GM19397 (cell line): Measurements from ENCODE around the gene CXCR4.
A peak's percentile ranks its signal among the peaks of the same experiment; 100 is the strongest.
"Not testable (repeated sequence)": the region's sequence is repeated elsewhere in the genome, so short reads cannot be mapped to it uniquely, and the experiment has no call there.

Experiments
- ATAC-seq: cut with Tn5 transposase; IDR thresholded peaks from one replicate; pipeline ENCODE4 v1.9.1; 2021; ENCODE audit warnings: mild to moderate bottlenecking, moderate library complexity; ENCODE audit not compliant: unreplicated experiment

Gene CXCR4

DNA sequence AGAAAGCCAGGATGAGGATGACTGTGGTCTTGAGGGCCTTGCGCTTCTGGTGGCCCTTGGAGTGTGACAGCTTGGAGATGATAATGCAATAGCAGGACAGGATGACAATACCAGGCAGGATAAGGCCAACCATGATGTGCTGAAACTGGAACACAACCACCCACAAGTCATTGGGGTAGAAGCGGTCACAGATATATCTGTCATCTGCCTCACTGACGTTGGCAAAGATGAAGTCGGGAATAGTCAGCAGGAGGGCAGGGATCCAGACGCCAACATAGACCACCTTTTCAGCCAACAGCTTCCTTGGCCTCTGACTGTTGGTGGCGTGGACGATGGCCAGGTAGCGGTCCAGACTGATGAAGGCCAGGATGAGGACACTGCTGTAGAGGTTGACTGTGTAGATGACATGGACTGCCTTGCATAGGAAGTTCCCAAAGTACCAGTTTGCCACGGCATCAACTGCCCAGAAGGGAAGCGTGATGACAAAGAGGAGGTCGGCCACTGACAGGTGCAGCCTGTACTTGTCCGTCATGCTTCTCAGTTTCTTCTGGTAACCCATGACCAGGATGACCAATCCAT lies 2.7 kb downstream of the CXCR4 start:
- ATAC-seq: no peak

DNA sequence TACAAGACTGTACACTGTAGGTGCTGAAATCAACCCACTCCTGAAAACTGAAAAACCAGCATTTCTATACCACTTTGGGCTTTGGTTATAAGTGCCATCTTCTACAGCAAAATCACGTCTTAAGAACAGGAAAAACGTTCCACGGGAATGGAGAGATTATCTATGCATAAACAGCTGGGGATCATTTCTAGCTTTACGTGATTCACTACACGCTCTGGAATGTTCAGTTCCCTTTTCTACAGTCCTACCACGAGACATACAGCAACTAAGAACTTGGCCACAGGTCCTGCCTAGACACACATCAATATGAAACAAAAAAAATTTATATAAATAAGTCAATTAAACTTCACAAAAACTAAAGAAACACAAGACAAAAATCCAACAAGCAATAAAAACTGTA lies 3.6 kb downstream of the CXCR4 start:
- ATAC-seq: no peak

DNA sequence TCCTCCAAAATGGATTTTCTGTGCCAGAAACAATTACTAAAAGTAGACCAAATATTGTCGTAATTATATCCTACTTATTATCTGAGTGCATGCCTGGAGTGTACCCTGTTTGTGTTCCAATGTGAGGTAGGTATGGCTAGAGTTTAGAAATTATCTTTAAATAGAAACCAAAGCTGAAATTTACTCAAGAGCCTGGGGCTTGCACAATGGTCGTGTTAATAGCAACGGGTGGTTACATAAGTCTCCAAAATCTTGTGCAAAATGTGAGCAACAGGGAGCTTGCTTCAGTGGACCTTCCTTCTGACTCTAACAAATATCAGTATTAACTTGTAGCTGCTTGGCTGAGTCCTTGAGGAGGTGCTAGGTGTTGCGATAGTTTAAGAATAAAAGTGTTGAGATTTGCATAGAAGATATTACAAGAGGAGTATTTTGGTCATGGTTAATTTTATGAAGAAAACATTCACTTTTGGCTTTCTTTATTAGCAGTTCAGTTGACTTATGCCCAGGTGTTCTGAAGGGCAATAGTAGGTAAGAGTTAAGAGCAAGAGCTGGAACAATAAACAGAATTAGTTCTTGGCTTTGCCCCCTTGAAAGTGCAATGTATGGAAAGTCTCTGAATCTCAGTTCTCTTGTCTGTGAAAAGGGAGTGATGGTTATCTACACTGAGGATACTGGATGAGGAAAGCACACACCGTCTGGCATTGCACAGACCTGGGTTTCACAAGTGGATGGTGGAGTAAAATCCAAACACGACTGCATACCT lies 4.6 kb downstream of the CXCR4 start:
- no peak for ATAC-seq

DNA sequence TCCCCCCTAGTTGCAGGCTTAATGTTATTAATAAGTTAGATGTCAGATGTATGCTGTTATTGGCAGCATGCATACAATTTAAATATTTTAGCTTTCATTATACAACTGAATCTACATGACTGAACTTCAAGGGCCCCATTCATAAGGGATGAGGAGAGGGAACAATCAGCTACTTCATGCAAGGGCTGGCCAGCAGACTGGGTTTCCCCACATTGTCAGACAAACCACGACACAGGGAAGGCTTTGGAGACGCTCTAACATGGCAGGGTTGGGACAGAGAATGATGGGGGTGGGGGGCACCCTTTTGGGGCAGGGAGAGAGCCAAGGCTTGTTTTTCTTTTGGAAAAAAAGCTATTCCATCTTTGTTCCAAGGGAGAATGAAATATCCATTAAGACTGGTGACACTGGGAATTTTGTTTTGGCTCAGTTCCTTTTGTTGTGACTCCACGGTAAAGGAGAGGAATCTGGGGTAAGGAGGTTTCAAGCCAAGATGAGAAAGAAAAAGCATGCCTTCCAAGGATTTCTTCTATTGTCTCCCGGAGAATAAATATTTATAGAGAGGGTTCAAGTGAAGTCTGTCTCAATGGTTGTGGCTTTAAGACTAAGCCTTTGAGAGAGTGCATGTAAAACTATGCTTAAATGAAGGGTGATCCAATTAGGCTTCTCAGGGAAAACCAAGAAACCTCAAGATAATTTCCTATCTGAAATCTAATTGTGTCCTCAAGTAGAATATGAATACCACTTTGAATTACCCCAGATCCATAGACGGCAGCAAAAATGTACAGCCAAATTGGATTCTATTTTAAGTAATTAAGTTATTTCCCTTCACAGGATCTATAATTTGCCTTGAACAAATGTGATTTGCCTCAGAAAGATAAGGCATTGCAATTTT lies 5.4 kb downstream of the CXCR4 start:
- ATAC-seq: no peak

DNA sequence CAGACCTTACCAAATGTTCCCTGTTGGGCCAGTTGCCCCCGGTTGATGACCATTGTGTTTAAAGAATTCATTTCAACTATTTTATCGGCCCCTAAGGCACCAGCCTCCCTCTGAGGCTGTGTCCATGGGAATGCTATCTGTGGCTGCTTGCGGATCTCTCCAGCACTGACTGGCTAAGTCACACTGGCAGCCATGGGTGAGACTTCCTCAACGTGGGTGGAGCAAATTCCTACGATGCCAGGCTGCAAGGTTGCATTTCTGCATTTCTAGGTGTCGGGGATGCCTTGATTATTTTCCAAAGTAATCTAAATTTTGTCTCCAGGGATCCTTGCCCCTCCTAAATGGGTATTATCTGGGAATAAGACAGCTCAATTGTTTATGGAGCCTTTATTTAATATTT lies 6.2 kb downstream of the CXCR4 start:
- no peak for ATAC-seq

DNA sequence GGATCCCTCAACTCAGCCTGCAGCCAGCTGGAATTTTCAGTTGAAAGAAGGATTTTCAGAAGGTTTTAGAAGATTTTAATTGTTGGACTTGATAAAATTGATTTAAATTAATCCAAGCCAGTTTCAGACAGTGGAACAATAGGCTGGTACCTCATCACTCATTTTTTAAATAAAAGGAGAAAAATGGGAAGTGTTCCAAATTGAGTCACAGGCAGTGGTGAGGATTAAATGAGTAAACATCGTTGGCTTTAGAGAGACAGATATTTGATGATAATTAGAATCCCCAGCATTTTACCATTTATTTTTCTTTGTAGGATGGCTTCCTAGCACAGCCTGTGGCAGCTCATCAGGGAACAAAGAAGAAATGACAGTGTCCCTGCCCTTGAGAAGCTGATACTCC lies 7.4 kb downstream of the CXCR4 start:
- ATAC-seq: no peak

DNA sequence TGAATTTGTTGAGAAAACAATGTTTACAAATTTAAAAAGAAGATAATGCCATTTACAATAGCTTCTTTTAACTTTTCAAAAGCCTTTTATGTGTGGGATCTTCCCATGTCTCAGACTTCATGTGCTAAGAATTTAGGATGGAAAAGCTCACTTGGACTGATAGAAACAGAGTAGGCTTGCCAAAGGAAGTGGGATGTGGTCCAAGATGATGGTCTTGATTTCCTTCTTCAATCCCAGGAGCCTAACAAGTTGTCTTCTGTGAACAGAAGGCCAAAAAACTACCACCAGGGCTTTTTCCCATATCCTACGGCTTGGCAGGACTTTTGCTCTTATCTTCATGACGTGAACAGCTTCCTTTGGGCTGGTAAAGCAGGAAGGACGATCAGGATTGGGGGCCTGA lies 9.5 kb downstream of the CXCR4 start:
- no peak for ATAC-seq

DNA sequence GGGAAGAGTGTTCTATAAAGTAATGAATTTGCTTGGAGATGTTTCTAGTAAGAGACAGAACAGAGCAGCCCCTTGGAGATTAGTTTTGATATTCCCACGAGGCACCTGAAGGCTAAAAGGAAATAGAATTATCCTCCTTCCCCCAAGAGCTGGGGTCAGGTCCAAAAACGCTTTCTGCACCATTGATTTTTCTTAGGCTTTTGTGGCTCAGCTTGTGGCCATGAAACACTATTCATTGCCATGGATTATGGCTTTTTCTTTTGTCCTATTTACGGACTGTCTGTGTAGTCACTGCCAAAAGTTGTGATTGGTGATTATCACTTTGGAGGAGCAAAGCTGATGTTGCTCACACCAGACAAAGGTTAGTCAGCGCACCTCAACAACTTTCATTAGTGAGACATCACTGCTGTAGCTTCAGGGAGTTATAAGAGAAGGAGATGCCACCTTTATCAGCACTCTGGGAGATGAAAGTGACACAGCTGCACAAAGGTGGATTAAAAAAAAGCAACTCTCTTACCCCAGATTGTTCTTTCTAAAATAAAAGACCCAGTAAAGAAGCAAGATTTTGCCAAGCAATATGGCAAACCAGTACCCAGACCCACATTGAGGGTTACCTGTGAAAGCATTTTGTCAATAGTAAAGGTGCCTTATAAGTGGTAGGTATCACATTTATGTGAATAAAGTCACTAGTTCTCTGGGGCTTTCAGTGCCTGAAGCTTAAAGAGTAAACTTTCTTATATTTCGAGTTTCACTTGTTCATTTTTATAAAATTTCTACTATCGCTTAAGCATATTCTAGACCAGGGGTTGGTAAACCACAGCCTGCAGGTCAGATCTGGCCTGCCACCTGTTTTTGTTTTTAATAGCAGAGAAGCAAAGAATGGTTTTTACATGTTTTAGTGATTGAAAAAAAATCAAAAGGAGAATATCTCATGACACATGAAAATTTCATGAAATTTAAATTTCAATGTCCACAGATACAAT lies 10.6 kb downstream of the CXCR4 start:
- ATAC-seq: peak; percentile 54

DNA sequence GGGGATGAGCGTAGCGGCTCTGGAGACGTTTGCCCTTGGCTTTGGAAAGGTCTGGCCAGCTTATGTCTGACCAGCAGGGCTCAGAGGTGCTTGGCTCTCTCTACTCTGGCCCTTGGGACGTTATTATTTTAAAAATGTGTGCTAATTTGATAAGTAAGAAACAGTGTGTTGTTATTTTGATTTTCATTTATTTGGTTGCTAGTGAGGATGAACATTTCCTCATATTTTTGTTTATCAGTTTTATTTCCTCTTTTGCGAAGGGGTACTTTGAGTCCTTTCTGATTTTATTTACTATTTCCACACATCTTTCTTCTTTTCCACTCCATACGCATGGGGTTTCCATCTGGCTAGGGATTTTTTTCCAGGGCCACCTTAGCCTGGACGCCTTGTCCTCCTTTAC lies 11.4 kb downstream of the CXCR4 start:
- ATAC-seq: no peak

DNA sequence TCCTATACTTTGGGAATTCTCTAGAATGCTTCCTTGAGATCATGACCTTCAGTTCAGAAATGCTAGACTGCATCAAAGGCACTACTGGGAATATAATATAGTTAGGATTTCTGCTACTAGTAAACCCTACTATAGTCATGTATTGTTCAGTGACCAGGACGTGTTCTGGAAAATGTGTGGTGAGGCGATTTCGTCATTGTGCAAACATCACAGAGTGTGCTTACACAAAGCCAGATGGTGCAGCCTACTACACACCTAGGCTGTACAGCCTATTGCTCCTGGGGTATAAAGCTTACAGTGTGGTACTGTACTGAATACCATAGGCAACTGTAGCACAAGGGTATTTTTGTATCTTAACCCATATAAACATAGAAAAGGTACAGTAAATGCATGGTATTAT lies 13.0 kb downstream of the CXCR4 start:
- ATAC-seq: no peak

DNA sequence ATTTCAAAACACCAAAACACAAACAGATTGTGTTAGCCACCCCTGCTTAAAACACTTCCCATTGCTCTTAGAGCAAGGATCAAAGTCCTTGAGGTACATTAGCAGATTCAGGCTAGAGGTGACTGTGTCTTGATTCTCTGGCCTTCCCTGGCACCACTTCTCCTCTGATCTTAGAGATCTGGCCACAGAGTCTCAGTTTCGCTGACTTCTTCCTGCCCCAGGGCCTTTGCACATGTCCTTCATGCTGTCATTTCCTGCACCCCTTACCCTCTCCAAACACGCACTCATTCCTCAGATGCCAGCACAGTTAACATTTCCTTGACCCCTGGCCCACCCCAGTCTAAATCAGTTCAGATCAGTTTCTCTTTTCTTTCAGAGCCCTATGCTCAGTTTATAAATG lies 16.9 kb downstream of the CXCR4 start:
- ATAC-seq: no peak

DNA sequence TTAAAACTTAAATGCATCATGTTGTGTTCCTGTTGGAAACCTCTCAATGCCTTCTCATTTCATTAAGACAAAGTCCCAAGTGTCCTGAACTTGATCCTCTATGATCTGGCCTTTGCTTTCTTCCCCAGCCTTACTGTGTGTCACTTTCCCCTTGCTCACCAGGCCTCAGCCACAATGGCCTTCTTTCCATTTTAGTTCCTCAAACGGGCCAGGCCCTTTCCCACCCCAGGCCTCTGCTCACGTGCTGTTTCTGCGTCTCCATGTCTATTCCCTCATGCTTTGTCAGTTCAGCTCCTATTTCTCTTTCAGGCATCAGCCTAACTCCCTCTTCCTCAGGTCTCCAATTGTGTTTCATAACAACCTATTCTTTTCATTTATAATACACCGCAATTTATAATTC lies 19.5 kb downstream of the CXCR4 start:
- no peak for ATAC-seq

DNA sequence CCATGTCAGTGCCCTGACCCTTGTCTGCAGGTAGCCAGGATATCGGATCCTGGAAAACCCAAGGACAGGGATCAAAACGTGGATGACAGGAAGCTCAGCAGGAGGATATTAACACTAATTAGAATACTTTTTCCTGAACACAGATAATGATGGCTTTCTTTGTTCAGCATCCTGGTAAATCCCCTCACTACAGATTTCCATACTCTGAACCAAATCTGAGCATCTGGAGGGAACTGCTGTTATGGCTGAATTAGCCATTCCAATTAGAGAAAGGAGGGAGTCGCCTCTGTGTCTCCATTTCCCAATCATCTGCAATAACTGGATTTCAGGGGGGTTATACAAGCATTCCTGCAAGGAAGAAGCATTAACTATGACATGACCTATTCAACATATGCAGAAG lies 24.4 kb downstream of the CXCR4 start:
- ATAC-seq: no peak

DNA sequence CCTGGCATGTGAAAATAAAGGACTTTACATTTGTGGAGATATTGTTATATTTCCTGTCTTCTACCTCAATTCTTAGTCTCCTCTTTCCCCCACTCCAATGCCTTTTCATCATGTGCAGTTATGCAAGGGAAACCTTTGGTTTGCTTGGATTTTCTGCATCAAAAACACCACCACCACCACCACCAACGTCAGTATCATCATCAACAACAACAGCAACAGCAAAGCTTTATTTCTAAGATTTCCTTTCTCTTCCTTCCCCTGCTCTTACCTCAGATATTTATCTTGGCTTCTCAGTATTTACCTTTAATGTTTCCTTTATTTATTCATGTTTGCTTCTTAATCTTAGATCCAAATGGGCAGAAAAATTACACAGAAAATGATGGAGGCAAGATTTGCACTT lies 26.1 kb downstream of the CXCR4 start:
- ATAC-seq: no peak

DNA sequence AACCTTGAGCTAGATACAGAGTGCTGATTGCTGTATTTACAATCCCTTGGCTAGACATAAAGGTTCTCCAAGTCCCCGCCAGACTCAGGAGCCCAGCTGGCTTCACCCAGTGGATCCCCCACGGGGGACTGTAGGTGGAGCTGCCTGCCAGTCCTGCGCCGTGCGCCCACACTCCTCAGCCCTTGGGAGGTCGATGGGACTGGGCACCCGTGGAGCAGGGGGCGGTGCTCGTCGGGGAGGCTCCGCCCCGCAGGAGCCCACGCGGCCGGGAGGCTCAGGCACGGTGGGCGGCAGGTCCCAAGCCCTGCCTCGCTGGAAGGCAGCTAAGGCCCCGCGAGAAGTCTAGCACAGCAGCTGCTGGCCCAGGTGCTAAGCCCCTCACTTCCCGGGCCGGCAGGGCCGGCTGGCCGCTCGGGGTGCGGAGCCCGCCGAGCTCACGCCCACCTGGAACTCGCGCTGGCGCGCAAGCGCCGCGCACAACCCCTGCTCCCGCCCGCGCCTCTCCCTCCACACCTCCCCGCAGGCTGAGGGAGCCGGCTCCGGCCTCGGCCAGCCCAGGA lies 30.0 kb downstream of the CXCR4 start:
- not testable (repeated sequence) for ATAC-seq

DNA sequence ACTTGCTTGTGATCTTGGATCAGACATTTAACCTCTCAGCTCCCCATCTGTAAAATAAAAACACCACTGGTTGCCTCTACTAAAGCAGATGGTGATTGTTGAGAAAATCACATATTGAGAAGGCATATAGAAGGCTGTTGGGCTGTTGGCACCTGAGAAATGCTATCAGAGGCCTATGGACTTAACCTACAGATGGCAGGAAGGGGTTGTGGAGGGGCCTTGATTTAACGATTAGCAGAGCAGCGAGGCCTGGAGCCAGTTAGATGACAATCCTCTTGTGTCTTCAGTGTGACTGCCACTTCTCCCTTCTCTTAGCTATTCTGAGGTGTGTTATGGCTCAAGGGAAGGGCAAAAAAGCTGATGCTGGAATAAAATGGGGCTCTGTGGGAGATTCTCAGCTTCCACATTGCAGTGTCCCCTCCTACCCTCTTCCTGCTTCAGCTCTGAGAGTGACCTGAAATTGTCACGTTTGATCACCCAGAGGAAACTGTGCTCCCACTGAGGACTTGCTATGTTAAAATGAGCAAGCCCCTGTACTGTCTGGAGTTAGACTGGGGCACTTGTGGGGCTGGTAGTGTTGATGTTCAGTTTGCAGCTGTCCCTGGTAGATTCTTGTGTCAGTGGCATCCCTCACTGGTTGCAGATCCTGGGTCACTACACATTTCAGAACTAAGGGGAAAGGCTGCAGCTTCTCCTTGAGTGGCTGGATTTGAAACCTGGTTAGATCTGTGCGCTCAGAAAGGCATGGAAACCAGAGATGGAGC lies 31.5 kb downstream of the CXCR4 start:
- ATAC-seq: no peak

DNA sequence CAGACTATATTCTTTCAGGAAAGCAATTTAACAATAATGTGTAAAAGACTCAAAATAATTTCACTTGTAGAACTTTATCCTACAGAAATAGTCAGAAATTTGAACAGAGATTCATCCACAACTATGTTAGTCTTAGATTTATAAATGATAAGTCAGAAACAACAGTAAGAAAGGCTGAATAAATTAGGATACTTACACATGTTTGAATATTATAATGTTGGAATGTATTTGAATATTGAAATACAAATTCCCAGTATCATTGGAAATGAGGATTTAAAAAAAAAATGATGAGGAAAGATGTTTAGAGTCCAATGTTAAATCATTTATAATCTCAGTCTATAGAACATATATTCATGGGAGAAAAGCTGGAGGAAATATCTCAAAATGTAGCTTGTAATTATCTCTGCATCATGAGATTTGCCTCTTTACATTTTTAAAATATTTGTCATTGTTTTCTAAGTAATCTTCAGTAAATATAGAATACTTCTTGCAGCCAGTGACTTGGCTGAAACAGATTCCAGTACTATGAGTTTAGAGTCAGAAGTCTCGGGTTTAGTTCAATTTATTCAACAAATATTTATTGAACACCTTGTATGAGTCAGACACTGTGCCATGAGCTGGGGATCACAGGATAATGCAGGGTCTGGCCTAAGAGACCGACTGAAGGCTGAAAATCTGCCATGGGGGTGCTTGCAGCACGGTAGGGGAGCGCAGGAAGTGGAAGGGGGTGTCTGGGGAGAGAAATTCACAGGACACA lies 32.3 kb downstream of the CXCR4 start:
- no peak for ATAC-seq

DNA sequence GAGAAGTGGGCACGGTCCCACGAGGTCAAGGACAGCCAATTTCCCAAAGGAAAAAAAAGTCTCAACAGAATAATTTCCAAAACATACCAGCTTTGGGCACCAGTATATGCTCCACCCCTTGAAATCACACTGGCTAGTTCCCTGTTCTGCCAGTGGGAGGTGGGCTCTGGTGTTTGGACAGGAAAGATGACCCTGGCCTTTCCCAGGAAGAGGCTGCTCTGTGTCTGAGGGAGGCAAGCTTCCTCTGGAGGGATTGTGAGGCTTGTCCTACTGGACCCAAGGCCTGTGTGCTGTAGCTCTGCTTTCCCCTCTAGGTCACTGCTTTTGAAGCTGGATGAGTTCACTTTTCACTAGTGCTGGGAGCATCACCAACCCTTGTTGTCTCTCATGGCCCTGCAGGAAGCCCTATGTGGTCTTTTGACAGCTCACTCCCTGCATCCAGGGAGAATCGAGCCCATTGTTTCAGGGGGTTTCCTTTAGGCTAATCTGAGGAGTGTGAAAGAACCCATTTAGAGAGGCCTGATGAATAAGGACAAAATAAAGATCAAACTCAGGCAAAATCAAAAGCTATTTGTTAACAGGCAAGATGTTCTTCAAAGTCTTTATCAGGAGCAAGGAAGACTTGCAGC lies 36.3 kb downstream of the CXCR4 start:
- ATAC-seq: no peak

DNA sequence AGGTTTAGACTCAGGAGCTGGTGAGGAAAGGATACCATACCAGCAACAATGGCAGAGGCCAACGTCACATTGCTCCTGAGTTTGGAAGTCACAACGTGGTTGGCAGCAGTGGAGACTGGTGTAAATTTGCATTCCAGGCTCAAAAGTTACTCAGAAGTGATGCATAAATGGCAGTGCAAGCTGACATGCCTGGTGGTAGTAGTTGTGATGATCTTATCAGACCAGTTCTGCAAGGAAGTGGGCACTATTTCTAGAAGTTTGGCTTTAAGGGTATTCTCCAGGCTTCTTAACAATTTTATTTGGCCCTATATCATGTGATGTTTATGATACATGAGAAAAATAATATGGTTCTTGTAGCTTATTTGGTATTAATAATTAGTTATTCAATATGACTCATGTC lies 37.8 kb downstream of the CXCR4 start:
- ATAC-seq: no peak
